ENCODE results near the gene NODAL.

DNA sequence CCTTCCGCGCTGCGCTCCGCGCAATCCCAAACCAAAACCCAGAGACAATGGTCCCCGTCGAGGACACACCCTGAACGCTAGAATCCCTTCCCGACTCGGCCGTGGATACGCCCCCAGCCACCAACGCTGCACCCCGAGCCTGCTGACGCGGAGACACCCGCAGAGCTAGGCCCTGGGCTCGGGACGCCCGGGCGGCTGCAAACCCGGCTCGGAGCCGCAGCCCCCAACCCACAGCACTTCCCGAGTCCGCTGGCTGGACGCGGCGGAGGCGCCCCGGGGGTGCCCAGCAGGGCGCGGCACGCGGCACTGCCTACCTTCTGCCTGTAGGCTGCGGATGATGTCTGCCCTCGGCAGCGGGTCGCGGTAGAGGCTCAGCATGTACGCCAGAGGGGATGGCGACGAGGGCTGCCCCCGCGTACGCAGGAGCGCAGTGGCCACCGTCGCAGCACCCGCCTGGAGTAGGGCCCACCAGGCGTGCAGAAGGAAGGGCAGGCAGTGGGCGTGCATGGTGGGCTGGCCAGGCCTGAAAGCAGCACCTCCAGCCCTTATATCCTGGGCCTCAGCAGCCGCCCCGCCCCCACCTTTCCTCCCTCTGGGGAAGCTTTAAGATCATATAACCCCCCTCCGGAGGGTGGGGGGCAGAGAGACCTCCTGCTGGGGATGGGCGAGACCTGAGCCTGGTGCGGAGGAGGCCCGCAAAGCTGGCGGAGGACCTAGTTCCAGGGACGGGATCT is at the start of gene NODAL:
- no peak for TF ChIP-seq POLR2A (IDR thresholded peaks at IDR 0.05)
- TF ChIP-seq, protein P1, sequence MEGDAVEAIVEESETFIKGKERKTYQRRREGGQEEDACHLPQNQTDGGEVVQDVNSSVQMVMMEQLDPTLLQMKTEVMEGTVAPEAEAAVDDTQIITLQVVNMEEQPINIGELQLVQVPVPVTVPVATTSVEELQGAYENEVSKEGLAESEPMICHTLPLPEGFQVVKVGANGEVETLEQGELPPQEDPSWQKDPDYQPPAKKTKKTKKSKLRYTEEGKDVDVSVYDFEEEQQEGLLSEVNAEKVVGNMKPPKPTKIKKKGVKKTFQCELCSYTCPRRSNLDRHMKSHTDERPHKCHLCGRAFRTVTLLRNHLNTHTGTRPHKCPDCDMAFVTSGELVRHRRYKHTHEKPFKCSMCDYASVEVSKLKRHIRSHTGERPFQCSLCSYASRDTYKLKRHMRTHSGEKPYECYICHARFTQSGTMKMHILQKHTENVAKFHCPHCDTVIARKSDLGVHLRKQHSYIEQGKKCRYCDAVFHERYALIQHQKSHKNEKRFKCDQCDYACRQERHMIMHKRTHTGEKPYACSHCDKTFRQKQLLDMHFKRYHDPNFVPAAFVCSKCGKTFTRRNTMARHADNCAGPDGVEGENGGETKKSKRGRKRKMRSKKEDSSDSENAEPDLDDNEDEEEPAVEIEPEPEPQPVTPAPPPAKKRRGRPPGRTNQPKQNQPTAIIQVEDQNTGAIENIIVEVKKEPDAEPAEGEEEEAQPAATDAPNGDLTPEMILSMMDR (IDR thresholded peaks at IDR 0.05): no peak

All from tibial nerve (tissue), 3 donors.